Measurements from ENCODE around the gene RALB.

- TF ChIP-seq POLR2A (IDR thresholded peaks at IDR 0.05) (no peak), CTCF (IDR thresholded peaks at IDR 0.05) (no peak)
These were observed 46.4 kb downstream of the RALB start for GRCh38 chr2:120299004-120299403.

Data from lower leg skin (tissue), 3 donors.